HCT116 (cell line): ENCODE measurements around the gene KIAA1755.

ENCODE experiments used
- CTCF ChIP-seq, 3 experiments: fragments of 200-600 bp in 1 of 3; sonication (generic) in 1 of 3; IDR thresholded peaks in 2 of 3; conservative IDR thresholded peaks in 1 of 3; 2 replicates each; pipeline ENCODE4 v1.5.1; 2012 to 2017; ENCODE audit warnings: low read depth in 2 of 3, low read length in 2 of 3, antibody characterized with exemption in 1 of 3, borderline replicate concordance in 1 of 3, control low read depth in 1 of 3, mild to moderate bottlenecking in 1 of 3, mixed read lengths in 1 of 3, mixed run types in 1 of 3, moderate library complexity in 1 of 3; ENCODE audit not compliant: insufficient read depth in 1 of 3
- JUND ChIP-seq: IDR thresholded peaks from 2 replicates; pipeline ENCODE4 v1.6.1; 2012
- POLR2A ChIP-seq: IDR thresholded peaks from 2 replicates; pipeline ENCODE4 v1.7.0; 2011; ENCODE audit warnings: borderline replicate concordance; ENCODE audit not compliant: insufficient read depth, insufficient read length; ENCODE audit errors: extremely low read depth
- REST ChIP-seq: IDR thresholded peaks from 2 replicates; pipeline ENCODE4 v1.6.1; 2012; ENCODE audit warnings: low read depth
- SIN3A ChIP-seq: IDR thresholded peaks from 2 replicates; pipeline ENCODE4 v1.6.1; 2012; ENCODE audit warnings: low read depth

GRCh38 chr20:38170219-38170825 is 90.2 kb downstream of the KIAA1755 start:
- TF ChIP-seq CTCF (IDR thresholded peaks at IDR 0.05 in 2 of 3, conservative IDR thresholded peaks at IDR 0.05 in 1 of 3; ENCODE audit: borderline replicate concordance in 1 of 3, insufficient read depth in 1 of 3, low read depth in 2 of 3, low read length in 2 of 3) (no peak), JUND (no peak), SIN3A (no peak), POLR2A (no peak), REST (no peak)
